ENCODE data around the gene DGUOK. TPM values are rescaled to one million over a fixed set of nuclear protein-coding genes. Genes with fewer than 3 reads are reported as not detected.
"Not testable (repeated sequence)": the region's sequence is repeated elsewhere in the genome, so short reads cannot be mapped to it uniquely, and the experiment has no call there.

The DGUOK gene
- total RNA-seq, 2 donors from 2014 or later: 25.2 to 33.7 TPM

GRCh38 chr2:73938718-73939352 is 12.2 kb downstream of the DGUOK start:
- no peak for DNase-seq
- no peak for ATAC-seq
- intact Hi-C loops (cut with DNase I): no loop called here

GRCh38 chr2:73939419-73939818 is 12.7 kb downstream of the DGUOK start:
- ATAC-seq: peak; percentile 83 to 91
- DNase-seq: no peak

GRCh38 chr2:73940066-73940465 is 13.4 kb downstream of the DGUOK start:
- DNase-seq; intact Hi-C loops (cut with DNase I); ATAC-seq: not testable (repeated sequence)

More at GRCh38 chr2:73939419-73939818, 12.7 kb downstream of the DGUOK start:
- intact Hi-C loops (cut with DNase I): no loop called here

GRCh38 chr2:73942664-73943063 is 16.0 kb downstream of the DGUOK start:
- intact Hi-C loops (cut with DNase I): no loop called here

GRCh38 chr2:73944714-73945113 is 18.0 kb downstream of the DGUOK start:
- ATAC-seq: no peak
- DNase-seq: no peak
- intact Hi-C loops (cut with DNase I): no loop called here

More at GRCh38 chr2:73942664-73943063, 16.0 kb downstream of the DGUOK start:
- ATAC-seq (no peak), DNase-seq (no peak)

- DNase-seq: no peak
- no peak for ATAC-seq
- intact Hi-C loops (cut with DNase I): no loop called here
Observed at GRCh38 chr2:73946215-73946614, 19.5 kb downstream of the DGUOK start.

GRCh38 chr2:73946666-73947065 is 20.0 kb downstream of the DGUOK start:
- ATAC-seq: no peak
- intact Hi-C loops (cut with DNase I): no loop called here
- DNase-seq: no peak

GRCh38 chr2:73947412-73948018 is 20.8 kb downstream of the DGUOK start:
- DNase-seq (no peak), ATAC-seq (no peak)
- intact Hi-C loops (cut with DNase I): no loop called here

GRCh38 chr2:73949802-73950201 is 23.1 kb downstream of the DGUOK start:
- intact Hi-C loops (cut with DNase I): no loop called here
- ATAC-seq (no peak), DNase-seq (no peak)

- DNase-seq (no peak), ATAC-seq (peak; percentile 72 to 87)
- intact Hi-C loops (cut with DNase I): no loop called here
Observed at GRCh38 chr2:73952499-73953446, 26.1 kb downstream of the DGUOK start.

- ATAC-seq (no peak), DNase-seq (no peak)
- intact Hi-C loops (cut with DNase I): no loop called here
Observed at GRCh38 chr2:73956218-73956865, 29.7 kb downstream of the DGUOK start.

GRCh38 chr2:73961274-73961673 is 34.6 kb downstream of the DGUOK start:
- intact Hi-C loops (cut with DNase I): no loop called here

GRCh38 chr2:73961823-73962615 is 35.3 kb downstream of the DGUOK start:
- no peak for ATAC-seq
- intact Hi-C loops (cut with DNase I): no loop called here
- no peak for DNase-seq

More at GRCh38 chr2:73961274-73961673, 34.6 kb downstream of the DGUOK start:
- ATAC-seq (no peak), DNase-seq (no peak)

- ATAC-seq: no peak
- intact Hi-C loops (cut with DNase I): no loop called here
- no peak for DNase-seq
Observed at GRCh38 chr2:73962798-73963197, 36.1 kb downstream of the DGUOK start.

- DNase-seq (no peak), ATAC-seq (no peak)
- intact Hi-C loops (cut with DNase I): no loop called here
Observed at GRCh38 chr2:73963385-73964120, 36.9 kb downstream of the DGUOK start.

GRCh38 chr2:73964223-73964622 is 37.5 kb downstream of the DGUOK start:
- no peak for ATAC-seq
- intact Hi-C loops (cut with DNase I): no loop called here
- no peak for DNase-seq

GRCh38 chr2:73965053-73965452 is 38.4 kb downstream of the DGUOK start:
- no peak for DNase-seq
- intact Hi-C loops (cut with DNase I): no loop called here
- ATAC-seq: no peak

GRCh38 chr2:73968357-73968937 is 41.8 kb downstream of the DGUOK start:
- DNase-seq (no peak), ATAC-seq (no peak)
- intact Hi-C loops (cut with DNase I): no loop called here
